HEK293 (cell line): ENCODE measurements around the gene OPN1SW.

Experiments
- YY1 ChIP-seq: fragments of 450-650 bp; formaldehyde crosslinking; IDR thresholded peaks from 2 replicates; pipeline ENCODE4 v1.5.1; 2018; ENCODE audit warnings: missing biosample characterization, missing genetic modification characterization
- ZNF274 ChIP-seq, 2 experiments: fragments of 200-500 bp in 1 of 2; fragments of 450-650 bp in 1 of 2; sonication (Bioruptor generic) in 1 of 2; formaldehyde crosslinking in 1 of 2; IDR thresholded peaks; 2 replicates each; pipeline versions ENCODE4 v1.5.1 to v1.6.1; 2014 to 2016; ENCODE audit warnings: borderline replicate concordance in 1 of 2, inconsistent platforms in 1 of 2, low read length in 1 of 2, missing biosample characterization in 1 of 2, missing genetic modification characterization in 1 of 2
- ZNF350 ChIP-seq: fragments of 450-650 bp; formaldehyde crosslinking; IDR thresholded peaks from 2 replicates; pipeline ENCODE4 v1.5.0; 2017; ENCODE audit warnings: missing biosample characterization, mild to moderate bottlenecking, missing genetic modification characterization
- ZNF549 ChIP-seq: fragments of 450-650 bp; IDR thresholded peaks from 2 replicates; pipeline ENCODE4 v1.5.1; 2018; ENCODE audit warnings: missing biosample characterization, missing genetic modification characterization, mild to moderate bottlenecking, inconsistent platforms, moderate library complexity
- ZNF670 ChIP-seq: fragments of 450-650 bp; formaldehyde crosslinking; IDR thresholded peaks from 2 replicates; pipeline ENCODE4 v1.5.1; 2016; ENCODE audit warnings: missing biosample characterization, missing genetic modification characterization, low read depth
- TF ChIP-seq, protein P1 (sequence below): fragments of 450-650 bp; formaldehyde crosslinking; IDR thresholded peaks from 2 replicates; pipeline ENCODE4 v1.5.1; 2016; ENCODE audit warnings: missing biosample characterization, missing genetic modification characterization
- TF ChIP-seq, protein P2 (sequence below): fragments of 450-650 bp; IDR thresholded peaks from 2 replicates; pipeline ENCODE4 v1.5.1; 2018; ENCODE audit warnings: missing biosample characterization, missing genetic modification characterization
- TF ChIP-seq, protein P3 (sequence below): fragments of 450-650 bp; formaldehyde crosslinking; IDR thresholded peaks from 2 replicates; pipeline ENCODE4 v1.5.1; 2016; ENCODE audit warnings: missing biosample characterization, missing genetic modification characterization
- TF ChIP-seq, protein P4 (sequence below): fragments of 450-650 bp; formaldehyde crosslinking; conservative IDR thresholded peaks from 2 replicates; pipeline ENCODE4 v1.5.1; 2016; ENCODE audit warnings: low read depth, missing biosample characterization, missing genetic modification characterization
- TF ChIP-seq, protein P5 (sequence below): fragments of 450-650 bp; formaldehyde crosslinking; IDR thresholded peaks from 2 replicates; pipeline ENCODE4 v1.5.1; 2016; ENCODE audit warnings: missing biosample characterization, missing genetic modification characterization

DNA sequence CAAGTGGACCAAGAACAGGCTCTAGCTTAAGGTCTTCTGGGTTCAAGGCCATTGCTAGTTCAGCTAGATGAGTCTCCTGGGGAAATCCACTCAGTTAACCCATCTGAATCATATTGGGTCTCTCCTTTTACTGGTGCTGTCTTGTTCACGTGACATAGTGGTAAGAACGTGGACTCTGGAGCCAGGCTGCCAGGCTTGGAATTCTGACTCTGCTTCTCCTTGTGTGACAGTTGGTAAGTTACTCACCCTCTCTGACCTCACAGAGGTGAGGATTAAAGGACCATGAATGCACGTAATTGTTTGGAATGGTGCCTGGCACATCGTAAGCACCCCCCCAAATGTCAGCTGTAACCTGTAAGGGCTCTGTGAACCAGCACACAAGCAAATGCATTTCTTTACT, 46.1 kb downstream of the OPN1SW start:
- TF ChIP-seq, protein P1, sequence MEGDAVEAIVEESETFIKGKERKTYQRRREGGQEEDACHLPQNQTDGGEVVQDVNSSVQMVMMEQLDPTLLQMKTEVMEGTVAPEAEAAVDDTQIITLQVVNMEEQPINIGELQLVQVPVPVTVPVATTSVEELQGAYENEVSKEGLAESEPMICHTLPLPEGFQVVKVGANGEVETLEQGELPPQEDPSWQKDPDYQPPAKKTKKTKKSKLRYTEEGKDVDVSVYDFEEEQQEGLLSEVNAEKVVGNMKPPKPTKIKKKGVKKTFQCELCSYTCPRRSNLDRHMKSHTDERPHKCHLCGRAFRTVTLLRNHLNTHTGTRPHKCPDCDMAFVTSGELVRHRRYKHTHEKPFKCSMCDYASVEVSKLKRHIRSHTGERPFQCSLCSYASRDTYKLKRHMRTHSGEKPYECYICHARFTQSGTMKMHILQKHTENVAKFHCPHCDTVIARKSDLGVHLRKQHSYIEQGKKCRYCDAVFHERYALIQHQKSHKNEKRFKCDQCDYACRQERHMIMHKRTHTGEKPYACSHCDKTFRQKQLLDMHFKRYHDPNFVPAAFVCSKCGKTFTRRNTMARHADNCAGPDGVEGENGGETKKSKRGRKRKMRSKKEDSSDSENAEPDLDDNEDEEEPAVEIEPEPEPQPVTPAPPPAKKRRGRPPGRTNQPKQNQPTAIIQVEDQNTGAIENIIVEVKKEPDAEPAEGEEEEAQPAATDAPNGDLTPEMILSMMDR: no peak
- TF ChIP-seq, protein P2, sequence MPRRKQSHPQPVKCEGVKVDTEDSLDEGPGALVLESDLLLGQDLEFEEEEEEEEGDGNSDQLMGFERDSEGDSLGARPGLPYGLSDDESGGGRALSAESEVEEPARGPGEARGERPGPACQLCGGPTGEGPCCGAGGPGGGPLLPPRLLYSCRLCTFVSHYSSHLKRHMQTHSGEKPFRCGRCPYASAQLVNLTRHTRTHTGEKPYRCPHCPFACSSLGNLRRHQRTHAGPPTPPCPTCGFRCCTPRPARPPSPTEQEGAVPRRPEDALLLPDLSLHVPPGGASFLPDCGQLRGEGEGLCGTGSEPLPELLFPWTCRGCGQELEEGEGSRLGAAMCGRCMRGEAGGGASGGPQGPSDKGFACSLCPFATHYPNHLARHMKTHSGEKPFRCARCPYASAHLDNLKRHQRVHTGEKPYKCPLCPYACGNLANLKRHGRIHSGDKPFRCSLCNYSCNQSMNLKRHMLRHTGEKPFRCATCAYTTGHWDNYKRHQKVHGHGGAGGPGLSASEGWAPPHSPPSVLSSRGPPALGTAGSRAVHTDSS (tag by site-specific recombination): no peak
- TF ChIP-seq, protein P3, sequence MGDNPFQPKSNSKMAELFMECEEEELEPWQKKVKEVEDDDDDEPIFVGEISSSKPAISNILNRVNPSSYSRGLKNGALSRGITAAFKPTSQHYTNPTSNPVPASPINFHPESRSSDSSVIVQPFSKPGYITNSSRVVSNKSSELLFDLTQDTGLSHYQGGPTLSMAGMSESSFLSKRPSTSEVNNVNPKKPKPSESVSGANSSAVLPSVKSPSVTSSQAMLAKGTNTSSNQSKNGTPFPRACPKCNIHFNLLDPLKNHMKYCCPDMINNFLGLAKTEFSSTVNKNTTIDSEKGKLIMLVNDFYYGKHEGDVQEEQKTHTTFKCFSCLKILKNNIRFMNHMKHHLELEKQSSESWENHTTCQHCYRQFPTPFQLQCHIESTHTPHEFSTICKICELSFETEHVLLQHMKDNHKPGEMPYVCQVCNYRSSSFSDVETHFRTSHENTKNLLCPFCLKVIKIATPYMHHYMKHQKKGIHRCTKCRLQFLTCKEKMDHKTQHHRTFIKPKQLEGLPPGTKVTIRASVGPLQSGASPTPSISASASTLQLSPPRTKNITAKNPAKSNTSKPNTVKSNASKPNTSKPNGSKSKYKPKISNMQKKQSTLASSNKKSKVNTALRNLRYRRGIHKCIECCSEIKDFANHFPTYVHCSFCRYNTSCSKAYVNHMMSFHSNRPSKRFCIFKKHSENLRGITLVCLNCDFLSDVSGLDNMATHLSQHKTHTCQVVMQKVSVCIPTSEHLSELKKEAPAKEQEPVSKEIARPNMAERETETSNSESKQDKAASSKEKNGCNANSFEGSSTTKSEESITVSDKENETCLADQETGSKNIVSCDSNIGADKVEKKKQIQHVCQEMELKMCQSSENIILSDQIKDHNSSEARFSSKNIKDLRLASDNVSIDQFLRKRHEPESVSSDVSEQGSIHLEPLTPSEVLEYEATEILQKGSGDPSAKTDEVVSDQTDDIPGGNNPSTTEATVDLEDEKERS (tag by site-specific recombination): no peak
- no peak for TF ChIP-seq ZNF549 (tag by site-specific recombination)
- TF ChIP-seq, protein P4, sequence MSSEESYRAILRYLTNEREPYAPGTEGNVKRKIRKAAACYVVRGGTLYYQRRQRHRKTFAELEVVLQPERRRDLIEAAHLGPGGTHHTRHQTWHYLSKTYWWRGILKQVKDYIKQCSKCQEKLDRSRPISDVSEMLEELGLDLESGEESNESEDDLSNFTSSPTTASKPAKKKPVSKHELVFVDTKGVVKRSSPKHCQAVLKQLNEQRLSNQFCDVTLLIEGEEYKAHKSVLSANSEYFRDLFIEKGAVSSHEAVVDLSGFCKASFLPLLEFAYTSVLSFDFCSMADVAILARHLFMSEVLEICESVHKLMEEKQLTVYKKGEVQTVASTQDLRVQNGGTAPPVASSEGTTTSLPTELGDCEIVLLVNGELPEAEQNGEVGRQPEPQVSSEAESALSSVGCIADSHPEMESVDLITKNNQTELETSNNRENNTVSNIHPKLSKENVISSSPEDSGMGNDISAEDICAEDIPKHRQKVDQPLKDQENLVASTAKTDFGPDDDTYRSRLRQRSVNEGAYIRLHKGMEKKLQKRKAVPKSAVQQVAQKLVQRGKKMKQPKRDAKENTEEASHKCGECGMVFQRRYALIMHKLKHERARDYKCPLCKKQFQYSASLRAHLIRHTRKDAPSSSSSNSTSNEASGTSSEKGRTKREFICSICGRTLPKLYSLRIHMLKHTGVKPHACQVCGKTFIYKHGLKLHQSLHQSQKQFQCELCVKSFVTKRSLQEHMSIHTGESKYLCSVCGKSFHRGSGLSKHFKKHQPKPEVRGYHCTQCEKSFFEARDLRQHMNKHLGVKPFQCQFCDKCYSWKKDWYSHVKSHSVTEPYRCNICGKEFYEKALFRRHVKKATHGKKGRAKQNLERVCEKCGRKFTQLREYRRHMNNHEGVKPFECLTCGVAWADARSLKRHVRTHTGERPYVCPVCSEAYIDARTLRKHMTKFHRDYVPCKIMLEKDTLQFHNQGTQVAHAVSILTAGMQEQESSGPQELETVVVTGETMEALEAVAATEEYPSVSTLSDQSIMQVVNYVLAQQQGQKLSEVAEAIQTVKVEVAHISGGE: no peak
- TF ChIP-seq ZNF274 (IDR thresholded peaks at IDR 0.05; ENCODE audit: low read length): no peak
- no peak for TF ChIP-seq ZNF274 (tag by site-specific recombination; IDR thresholded peaks at IDR 0.05; ENCODE audit: borderline replicate concordance)
- TF ChIP-seq ZNF670 (tag by site-specific recombination): no peak
- TF ChIP-seq, protein P5, sequence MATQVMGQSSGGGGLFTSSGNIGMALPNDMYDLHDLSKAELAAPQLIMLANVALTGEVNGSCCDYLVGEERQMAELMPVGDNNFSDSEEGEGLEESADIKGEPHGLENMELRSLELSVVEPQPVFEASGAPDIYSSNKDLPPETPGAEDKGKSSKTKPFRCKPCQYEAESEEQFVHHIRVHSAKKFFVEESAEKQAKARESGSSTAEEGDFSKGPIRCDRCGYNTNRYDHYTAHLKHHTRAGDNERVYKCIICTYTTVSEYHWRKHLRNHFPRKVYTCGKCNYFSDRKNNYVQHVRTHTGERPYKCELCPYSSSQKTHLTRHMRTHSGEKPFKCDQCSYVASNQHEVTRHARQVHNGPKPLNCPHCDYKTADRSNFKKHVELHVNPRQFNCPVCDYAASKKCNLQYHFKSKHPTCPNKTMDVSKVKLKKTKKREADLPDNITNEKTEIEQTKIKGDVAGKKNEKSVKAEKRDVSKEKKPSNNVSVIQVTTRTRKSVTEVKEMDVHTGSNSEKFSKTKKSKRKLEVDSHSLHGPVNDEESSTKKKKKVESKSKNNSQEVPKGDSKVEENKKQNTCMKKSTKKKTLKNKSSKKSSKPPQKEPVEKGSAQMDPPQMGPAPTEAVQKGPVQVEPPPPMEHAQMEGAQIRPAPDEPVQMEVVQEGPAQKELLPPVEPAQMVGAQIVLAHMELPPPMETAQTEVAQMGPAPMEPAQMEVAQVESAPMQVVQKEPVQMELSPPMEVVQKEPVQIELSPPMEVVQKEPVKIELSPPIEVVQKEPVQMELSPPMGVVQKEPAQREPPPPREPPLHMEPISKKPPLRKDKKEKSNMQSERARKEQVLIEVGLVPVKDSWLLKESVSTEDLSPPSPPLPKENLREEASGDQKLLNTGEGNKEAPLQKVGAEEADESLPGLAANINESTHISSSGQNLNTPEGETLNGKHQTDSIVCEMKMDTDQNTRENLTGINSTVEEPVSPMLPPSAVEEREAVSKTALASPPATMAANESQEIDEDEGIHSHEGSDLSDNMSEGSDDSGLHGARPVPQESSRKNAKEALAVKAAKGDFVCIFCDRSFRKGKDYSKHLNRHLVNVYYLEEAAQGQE: no peak
- no peak for TF ChIP-seq ZNF350 (tag by site-specific recombination)
- no peak for TF ChIP-seq YY1 (tag by site-specific recombination)
